Activated CD8-positive, alpha-beta memory T cell treated with anti-CD3 and anti-CD28 coated beads, Interleukin-2, amount 50 U/mL, for 48 hours (primary cell): Measurements from ENCODE around the gene CASP7.
"Not testable (repeated sequence)": the region's sequence is repeated elsewhere in the genome, so short reads cannot be mapped to it uniquely, and the experiment has no call there.

Source experiments
- DNase-seq: peaks from one replicate; pipeline ENCODE4 v3.0.0-alpha.2; 2020

CASP7 gene

DNA sequence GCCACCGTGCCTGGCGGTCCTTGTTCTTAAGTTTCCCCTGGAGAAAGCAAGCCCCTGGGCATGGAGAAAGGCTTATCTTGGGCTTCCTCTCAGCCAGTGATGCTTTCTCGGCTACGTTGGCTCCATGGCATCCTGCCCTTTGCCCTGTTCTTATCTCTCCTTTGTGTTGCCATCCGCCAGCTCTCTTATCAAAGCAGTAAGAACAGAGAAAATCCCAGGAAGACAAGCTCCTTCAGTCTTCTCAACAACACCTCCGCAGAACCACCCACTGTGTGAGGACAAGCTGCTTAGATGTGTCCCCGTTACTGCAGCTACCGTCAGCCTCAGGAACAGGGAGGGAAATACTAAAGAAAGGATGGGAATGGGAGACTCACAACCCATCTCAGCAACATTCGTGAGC lies 75.1 kb downstream of the CASP7 start:
- DNase-seq: no peak

DNA sequence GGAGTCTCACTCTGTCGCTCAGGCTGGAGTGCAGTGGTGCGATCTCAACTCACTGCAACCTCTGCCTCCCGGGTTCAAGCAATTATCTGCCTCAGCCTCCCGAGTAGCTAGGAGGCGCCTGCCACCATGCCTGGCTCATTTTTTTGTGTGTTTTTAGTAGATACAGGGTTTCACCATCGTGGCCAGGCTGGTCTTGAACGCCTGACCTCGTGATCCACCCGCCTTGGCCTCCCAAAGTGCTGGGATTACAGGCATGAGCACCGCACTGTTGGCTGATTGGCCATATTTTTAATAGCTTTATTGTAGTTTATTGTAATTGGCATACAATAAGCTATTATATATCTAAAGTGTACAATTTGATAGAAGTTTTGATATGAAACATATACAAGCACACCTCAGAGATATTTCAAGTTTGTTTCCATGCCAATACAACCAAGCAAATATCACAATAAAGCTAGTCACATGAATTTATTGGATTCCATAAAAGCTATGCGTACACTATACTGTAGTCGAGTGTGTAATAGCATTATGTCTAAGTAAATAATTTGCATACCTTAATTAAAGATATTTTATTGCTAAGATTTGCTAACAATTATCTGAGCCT lies 77.3 kb downstream of the CASP7 start:
- DNase-seq: no peak

DNA sequence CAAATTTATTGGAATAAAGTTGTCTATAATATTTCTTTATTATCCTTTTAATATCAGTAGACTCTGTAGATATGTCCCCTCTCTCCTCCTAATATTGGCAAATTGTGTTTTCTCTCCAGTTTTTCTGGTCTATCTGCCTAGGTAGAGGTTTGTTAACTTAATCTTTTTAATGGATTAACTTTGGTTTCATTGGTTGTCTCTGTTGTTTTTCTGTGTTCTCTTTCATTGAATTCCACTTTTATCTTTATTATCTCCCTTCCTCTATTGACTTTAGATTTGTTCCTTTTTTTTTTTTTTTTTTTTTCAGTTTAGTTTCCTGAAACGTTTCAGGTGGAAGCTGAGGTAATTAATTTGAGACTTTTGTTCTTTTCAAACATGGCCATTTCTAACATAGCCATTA lies 82.4 kb downstream of the CASP7 start:
- no peak for DNase-seq

DNA sequence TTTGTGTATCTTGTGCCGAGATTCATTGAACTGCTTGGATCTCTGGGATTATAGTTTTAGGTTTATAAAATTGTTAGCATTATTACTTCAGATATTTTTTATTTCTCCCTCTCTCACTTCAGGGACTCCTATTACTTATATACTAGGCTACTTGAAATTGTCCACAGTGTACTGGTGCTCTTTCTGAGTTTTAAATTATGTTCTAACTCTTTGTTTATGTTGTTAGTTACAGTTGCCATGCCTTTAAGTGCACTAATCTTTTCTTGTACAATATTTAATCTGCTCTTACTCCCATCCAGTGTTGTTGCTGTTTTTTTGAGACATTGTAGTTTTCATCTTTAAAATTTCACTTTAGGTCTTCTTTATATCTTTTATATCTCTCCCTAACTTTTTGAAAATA lies 84.9 kb downstream of the CASP7 start:
- DNase-seq: no peak

DNA sequence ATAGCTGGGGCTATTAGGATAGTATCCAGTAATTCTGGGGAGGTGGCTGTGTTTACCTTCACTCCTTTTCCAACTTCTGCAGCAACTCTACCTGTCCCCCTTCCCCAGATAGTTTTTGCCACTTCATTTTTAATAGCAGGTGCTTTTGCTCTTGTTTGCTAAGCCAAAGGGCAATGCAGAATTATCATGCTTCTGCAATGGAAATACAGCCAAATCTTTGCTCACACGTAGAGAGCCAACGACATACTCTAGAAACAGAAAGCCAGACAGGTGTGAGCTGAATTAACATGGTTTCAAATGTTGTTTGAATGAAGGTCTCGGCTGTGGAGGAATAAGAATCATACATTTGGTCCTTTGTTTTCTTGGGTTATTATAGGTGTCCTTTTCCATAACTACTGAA lies 86.2 kb downstream of the CASP7 start:
- DNase-seq: no peak

DNA sequence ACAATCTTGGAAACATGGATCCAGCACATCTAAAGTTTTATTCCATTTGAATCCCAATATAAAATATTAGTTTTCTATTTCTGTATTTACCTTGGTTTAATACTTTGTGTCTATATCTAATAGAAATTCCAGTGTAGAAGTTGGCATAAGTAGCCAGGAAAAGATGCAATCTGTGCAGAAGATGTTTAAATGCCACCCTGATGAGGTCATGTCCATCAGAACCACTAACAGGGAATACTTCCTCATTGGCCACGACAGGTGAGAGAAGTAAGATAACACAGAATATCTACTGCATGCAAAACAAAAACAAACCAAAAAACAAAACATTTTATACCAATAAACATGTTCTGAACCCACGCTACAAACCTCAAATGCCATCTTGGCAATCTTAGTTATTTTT lies 87.5 kb downstream of the CASP7 start:
- no peak for DNase-seq

DNA sequence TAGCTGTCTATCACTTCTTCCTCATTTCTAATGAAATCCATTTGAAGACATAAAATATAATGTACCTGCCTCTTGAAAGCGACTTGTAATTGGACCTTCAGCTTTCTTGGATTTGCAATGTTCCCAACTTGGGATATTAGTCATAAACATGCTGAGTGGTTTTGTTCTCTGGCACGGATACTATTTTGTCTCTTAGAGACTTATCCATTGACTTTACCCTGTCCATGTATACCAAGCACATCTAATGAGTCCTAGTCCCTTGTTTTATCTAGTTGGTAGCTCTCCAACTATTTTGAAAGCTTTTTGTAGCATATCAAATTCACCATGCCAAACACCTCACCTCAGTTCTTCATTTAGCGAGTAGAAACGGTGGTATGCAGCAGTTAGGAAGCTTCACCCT lies 90.6 kb downstream of the CASP7 start:
- DNase-seq: no peak

DNA sequence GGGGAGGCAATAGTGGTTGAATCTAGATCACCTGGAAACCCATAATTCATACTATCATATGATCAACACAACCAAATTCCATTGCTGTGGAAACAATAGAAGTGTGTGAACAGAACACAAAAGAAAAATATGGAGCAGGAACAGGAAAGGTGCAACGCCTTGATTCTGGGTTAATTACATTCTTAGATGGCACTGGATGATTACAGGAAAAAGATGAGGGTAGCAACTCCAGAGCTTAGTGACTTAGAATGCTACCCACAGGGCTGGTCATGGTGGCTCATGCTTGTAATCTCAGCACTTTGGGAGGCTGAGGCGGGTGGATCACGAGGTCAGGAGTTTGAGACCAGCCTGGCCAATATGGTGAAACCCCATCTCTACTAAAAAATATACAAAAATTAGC lies 91.4 kb downstream of the CASP7 start:
- DNase-seq: not testable (repeated sequence)

DNA sequence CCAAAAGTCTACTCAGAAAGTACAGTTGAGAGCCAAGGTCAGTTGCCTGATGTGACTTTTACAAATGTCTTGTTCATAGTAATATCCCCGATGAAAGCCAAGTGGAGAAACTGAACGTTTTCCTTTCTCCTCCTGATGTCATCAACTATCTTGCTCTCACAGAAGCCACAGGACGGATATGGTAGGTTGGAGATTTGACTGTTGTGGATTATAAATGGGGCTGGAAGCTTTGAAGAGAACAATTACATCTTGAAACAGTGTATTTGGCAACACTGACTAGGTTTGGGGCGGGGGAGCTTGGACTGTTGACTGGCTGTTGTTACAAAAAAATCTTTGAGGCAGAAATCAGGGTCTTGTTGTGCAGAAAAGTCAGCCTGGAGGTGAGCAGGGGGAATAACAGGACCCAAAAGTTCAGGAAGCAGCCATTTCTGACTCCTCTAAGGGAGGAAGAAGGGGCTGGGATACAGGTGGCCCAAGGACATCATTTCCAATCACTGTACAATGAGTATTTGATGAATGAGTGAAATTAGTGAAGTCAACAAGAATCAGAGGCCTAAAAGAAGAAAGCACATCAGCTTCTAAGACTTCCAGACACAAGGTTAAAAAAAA lies 96.1 kb downstream of the CASP7 start:
- no peak for DNase-seq

DNA sequence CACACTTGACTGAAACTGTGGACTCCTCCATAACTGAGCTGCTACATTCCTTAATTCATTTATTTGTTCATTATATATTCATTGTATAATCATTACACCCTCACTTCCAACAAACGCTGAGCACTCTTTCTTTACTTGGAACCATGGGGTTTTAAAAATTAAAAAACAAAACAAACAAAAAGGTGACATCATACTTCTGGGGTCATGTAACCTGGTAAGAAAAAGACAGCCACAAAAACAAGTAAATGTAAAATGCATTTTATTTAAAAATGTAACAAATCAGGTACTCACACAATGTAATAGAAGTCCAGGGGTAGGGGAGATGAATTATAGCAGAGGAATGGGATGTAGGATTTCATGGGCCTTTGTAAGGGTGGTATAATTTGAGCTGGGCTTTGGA lies 96.8 kb downstream of the CASP7 start:
- DNase-seq: no peak
